CD4-positive, alpha-beta T cell (primary cell): ENCODE measurements around the gene ZBTB47. TPM values are rescaled to one million over a fixed set of nuclear protein-coding genes. Genes with fewer than 3 reads are reported as not detected.

Experiments used
- ATAC-seq: fragments of 200-7000 bp; cut with Tn5 transposase; one replicate; pipeline ENCODE4 v1.10.0; 2022; ENCODE audit warnings: mild to moderate bottlenecking; ENCODE audit not compliant: poor library complexity
- CTCF ChIA-PET: fragments of 350-600 bp; sonication (Branson Sonifier 250); formaldehyde crosslinking; loops from one replicate; lab custom pipeline; 2021; ENCODE audit warnings: antibody characterized with exemption, inconsistent platforms; lab: Charles Lee
- POLR2A ChIA-PET: fragments of 350-600 bp; sonication (Branson Sonifier 250); formaldehyde crosslinking; loops from one replicate; lab custom pipeline; 2021; ENCODE audit warnings: antibody characterized with exemption, inconsistent platforms; lab: Charles Lee
- DNase-seq, 14 experiments: peaks; one replicate each; pipeline ENCODE4 v3.0.0-alpha.2; 2013 to 2020; ENCODE audit warnings: mixed read lengths in 2 of 14
- H3K27ac ChIP-seq, 2 donors: one replicate each; pipeline versions ENCODE4 v1.5.1 to v1.7.0; 2013; ENCODE audit warnings: low read length in 2 of 2, low read depth in 1 of 2, mild to moderate bottlenecking in 1 of 2
- H3K27me3 ChIP-seq, 2 experiments: 1 replicate in 1 of 2; 2 replicates in 1 of 2; pipeline versions ENCODE4 v1.6.1 to v1.7.0; 2013; ENCODE audit warnings: low read length in 2 of 2, control low read depth in 1 of 2, mild to moderate bottlenecking in 1 of 2, moderate library complexity in 1 of 2; ENCODE audit not compliant: insufficient read depth in 2 of 2, control insufficient read depth in 1 of 2
- H3K36me3 ChIP-seq: one replicate; pipeline ENCODE4 v1.6.1; 2013; ENCODE audit warnings: low read length, control low read depth; ENCODE audit not compliant: insufficient read depth
- H3K4me1 ChIP-seq: one replicate; pipeline ENCODE4 v1.6.1; 2013; ENCODE audit warnings: low read length, control low read depth; ENCODE audit not compliant: insufficient read depth
- H3K4me3 ChIP-seq: one replicate; pipeline ENCODE4 v1.5.1; 2013; ENCODE audit warnings: mild to moderate bottlenecking, low read length, moderate library complexity
- H3K9me3 ChIP-seq, 2 experiments: 1 replicate in 1 of 2; 2 replicates in 1 of 2; pipeline versions ENCODE4 v1.6.1 to v1.7.0; 2013; ENCODE audit warnings: low read length in 2 of 2, mild to moderate bottlenecking in 2 of 2, control low read depth in 1 of 2, moderate library complexity in 1 of 2; ENCODE audit not compliant: control insufficient read depth in 1 of 2, insufficient read depth in 1 of 2
- H3K27ac Mint-ChIP-seq: one replicate; pipeline ENCODE4 v1.8.0; 2020; ENCODE audit warnings: mixed read lengths
- H3K27me3 Mint-ChIP-seq: one replicate; pipeline ENCODE4 v1.8.0; 2021; ENCODE audit warnings: mixed read lengths
- H3K36me3 Mint-ChIP-seq: one replicate; pipeline ENCODE4 v1.8.0; 2021; ENCODE audit warnings: low read depth, mixed read lengths
- H3K4me1 Mint-ChIP-seq: one replicate; pipeline ENCODE4 v1.8.0; 2021; ENCODE audit warnings: low read depth, mixed read lengths
- H3K4me3 Mint-ChIP-seq: one replicate; pipeline ENCODE4 v1.8.0; 2020; ENCODE audit warnings: mild to moderate bottlenecking, mixed read lengths
- H3K9me3 Mint-ChIP-seq: one replicate; pipeline ENCODE4 v1.8.0; 2020; ENCODE audit warnings: mixed read lengths
- intact Hi-C, 2 experiments: fragments of 100-400 bp; cut with DNase I in 1 of 2; cut with micrococcal nuclease in 1 of 2; formaldehyde crosslinking; loops; one replicate each; pipeline versions ENCODE4 v1.15.1 to v1.9.0; 2023 to 2025; cut with DNase I, micrococcal nuclease
- total RNA-seq, 174 experiments: library from RNA in 2 of 174; stranded (reverse) in 2 of 174; gene quantifications; one replicate each; pipeline ENCODE4 v1.2.3 and lab custom pipeline; 2021 to 2026
- TF ChIP-seq, protein P1 (sequence below): fragments of 200-600 bp; IDR thresholded peaks from one replicate; pipeline ENCODE4 v1.8.0; 2022; ENCODE audit warnings: antibody characterized with exemption, mild to moderate bottlenecking

ZBTB47 gene
- total RNA-seq, 2 experiments from 2014 or later: 0.47 to 0.80 TPM

DNA sequence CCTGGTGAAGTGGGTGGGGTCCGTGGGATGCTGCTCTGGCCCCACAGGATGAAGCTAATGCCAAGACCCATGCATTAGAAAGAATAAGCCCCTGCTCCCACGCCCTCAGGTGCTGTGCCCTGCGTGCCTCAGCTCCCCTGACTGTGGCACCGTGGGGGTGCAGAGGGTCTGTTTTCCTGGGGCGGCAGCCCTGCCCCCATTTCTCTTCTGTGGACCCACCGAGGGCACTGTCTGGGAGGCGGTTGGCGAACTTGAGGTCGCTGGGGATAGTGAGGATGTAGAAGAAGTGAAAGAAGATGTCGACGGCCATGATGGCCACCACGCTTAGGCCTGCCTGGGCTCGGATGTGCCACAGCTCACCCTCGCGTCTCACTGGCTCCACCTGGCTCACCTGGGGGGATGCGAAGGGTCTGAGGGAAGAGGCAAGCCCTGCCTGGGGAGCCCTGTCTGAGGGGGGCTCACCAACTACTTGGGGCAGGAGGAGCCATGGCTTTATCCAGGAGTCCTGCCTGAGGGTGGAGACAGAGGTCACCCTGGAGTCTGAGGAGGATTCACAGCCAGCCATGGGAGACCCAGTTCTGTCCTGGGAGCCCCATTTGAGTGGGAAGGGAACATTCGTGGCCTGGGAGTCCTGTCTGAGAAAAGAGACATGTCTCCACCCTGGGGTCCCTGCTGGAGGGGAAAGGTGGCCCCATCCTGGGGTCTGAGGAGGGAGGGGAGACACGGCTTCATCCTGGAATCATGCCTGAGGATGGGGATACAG lies 44.0 kb downstream of the ZBTB47 start:
- peaks cover 6% of the 10 kb centered on the region for H3K27me3 Mint-ChIP-seq
- no peaks in the 10 kb centered on the region for H3K36me3 ChIP-seq
- intact Hi-C loops: no loop called here
- H3K4me1 ChIP-seq: peaks cover 18% of the 10 kb centered on the region
- peaks cover 0 to 9% of the 10 kb centered on the region in 2 experiments for H3K9me3 ChIP-seq
- ATAC-seq (no peak), DNase-seq (peak in 1 of 14 experiments; percentile 23)
- peaks cover 0 to 6% of the 10 kb centered on the region in 2 experiments for H3K27me3 ChIP-seq
- TF ChIP-seq, protein P1, sequence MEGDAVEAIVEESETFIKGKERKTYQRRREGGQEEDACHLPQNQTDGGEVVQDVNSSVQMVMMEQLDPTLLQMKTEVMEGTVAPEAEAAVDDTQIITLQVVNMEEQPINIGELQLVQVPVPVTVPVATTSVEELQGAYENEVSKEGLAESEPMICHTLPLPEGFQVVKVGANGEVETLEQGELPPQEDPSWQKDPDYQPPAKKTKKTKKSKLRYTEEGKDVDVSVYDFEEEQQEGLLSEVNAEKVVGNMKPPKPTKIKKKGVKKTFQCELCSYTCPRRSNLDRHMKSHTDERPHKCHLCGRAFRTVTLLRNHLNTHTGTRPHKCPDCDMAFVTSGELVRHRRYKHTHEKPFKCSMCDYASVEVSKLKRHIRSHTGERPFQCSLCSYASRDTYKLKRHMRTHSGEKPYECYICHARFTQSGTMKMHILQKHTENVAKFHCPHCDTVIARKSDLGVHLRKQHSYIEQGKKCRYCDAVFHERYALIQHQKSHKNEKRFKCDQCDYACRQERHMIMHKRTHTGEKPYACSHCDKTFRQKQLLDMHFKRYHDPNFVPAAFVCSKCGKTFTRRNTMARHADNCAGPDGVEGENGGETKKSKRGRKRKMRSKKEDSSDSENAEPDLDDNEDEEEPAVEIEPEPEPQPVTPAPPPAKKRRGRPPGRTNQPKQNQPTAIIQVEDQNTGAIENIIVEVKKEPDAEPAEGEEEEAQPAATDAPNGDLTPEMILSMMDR: no peak
- POLR2A ChIA-PET: no interaction called here
- no peaks in the 10 kb centered on the region for H3K36me3 Mint-ChIP-seq
- H3K4me1 Mint-ChIP-seq: no peaks in the 10 kb centered on the region
- no peak overlapping the region for H3K27ac Mint-ChIP-seq
- no peaks in the 10 kb centered on the region for H3K9me3 Mint-ChIP-seq
- no peak overlapping the region for H3K4me3 Mint-ChIP-seq
- no peak overlapping the region for H3K4me3 ChIP-seq
- CTCF ChIA-PET: no interaction called here
- no peak overlapping the region for H3K27ac ChIP-seq

GRCh38 chr3:42698216-42698910 lies 44.9 kb downstream of the ZBTB47 start:
- no peak for DNase-seq
- CTCF ChIA-PET: no interaction called here

DNA sequence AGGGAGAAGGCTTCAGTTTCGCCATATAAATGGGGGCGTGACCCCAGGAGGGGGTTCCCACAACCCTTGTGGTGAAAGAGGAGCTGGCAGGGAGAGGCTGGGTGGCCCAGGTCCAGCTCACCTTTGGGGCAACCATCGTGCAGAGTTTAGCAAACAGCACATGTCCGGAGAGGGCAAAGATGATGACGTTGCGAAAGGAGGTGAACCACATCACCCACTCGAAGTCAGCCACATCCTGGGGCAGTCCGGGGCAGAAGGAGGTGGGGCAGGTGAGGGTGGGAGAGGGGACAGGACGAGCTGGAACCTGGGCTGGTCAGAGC lies 45.4 kb downstream of the ZBTB47 start:
- peaks cover 18% of the 10 kb centered on the region for H3K4me1 ChIP-seq
- Mint-ChIP-seq H3K36me3 (no peaks in the 10 kb centered on the region), H3K9me3 (no peaks in the 10 kb centered on the region), H3K27me3 (peaks cover 6% of the 10 kb centered on the region), H3K4me1 (no peaks in the 10 kb centered on the region), H3K4me3 (no peak overlapping the region), H3K27ac (no peak overlapping the region)
- ATAC-seq: no peak
- peaks cover 0 to 6% of the 10 kb centered on the region in 2 experiments for H3K27me3 ChIP-seq
- POLR2A ChIA-PET: no interaction called here
- H3K4me3 ChIP-seq: no peak overlapping the region
- no peak overlapping the region for H3K27ac ChIP-seq
- no peaks in the 10 kb centered on the region for H3K36me3 ChIP-seq
- DNase-seq: peak in 3 of 14 experiments; percentile 24 to 28 (median 27)
- CTCF ChIA-PET: no interaction called here
- intact Hi-C loops: no loop called here
- TF ChIP-seq, protein P1: no peak
- peaks cover 0 to 12% of the 10 kb centered on the region in 2 experiments for H3K9me3 ChIP-seq

More at GRCh38 chr3:42698216-42698910, 44.9 kb downstream of the ZBTB47 start:
- H3K27ac ChIP-seq: no peak overlapping the region
- H3K4me1 ChIP-seq: peaks cover 18% of the 10 kb centered on the region
- H3K36me3 Mint-ChIP-seq: no peaks in the 10 kb centered on the region
- peaks cover 0 to 12% of the 10 kb centered on the region in 2 experiments for H3K9me3 ChIP-seq
- peaks cover 6% of the 10 kb centered on the region for H3K27me3 Mint-ChIP-seq
- H3K4me3 ChIP-seq: no peak overlapping the region
- POLR2A ChIA-PET: no interaction called here
- no peaks in the 10 kb centered on the region for H3K4me1 Mint-ChIP-seq
- TF ChIP-seq, protein P1: no peak
- no peak overlapping the region for H3K27ac Mint-ChIP-seq
- H3K4me3 Mint-ChIP-seq: no peak overlapping the region
- no peak for ATAC-seq
- intact Hi-C loops: no loop called here
- peaks cover 0 to 6% of the 10 kb centered on the region in 2 experiments for H3K27me3 ChIP-seq
- no peaks in the 10 kb centered on the region for H3K9me3 Mint-ChIP-seq
- no peaks in the 10 kb centered on the region for H3K36me3 ChIP-seq
